Vagina (tissue), 2 donors: Measurements from ENCODE around the gene HAGHL. TPM values are rescaled to one million over a fixed set of nuclear protein-coding genes. Genes with fewer than 3 reads are reported as not detected.
"Not testable (repeated sequence)": the region's sequence is repeated elsewhere in the genome, so short reads cannot be mapped to it uniquely, and the experiment has no call there.

ENCODE experiments used
- DNase-seq, 2 donors: peaks; one replicate each; pipeline ENCODE4 v3.0.0-alpha.2; 2017; ENCODE audit errors: extremely low spot score in 2 of 2
- H3K27ac ChIP-seq: fragments of 200-600 bp; sonication (generic); one replicate; pipeline ENCODE4 v1.5.1; 2019
- H3K27me3 ChIP-seq: fragments of 200-600 bp; sonication (generic); one replicate; pipeline ENCODE4 v1.5.1; 2019
- H3K36me3 ChIP-seq, 2 donors: fragments of 200-600 bp; sonication (generic); one replicate each; pipeline ENCODE4 v1.5.1; 2017 to 2019
- H3K4me1 ChIP-seq: fragments of 200-600 bp; sonication (generic); one replicate; pipeline ENCODE4 v1.5.1; 2019
- H3K4me3 ChIP-seq, 2 donors: fragments of 200-600 bp; sonication (generic); 1 replicate in 1 of 2; 2 replicates in 1 of 2; pipeline ENCODE4 v1.5.1; 2016 to 2019
- H3K9me3 ChIP-seq: fragments of 200-600 bp; sonication (generic); one replicate; pipeline ENCODE4 v1.5.1; 2019
- POLR2A ChIP-seq, 2 donors: fragments of 450-650 bp; IDR thresholded peaks; one replicate each; pipeline ENCODE4 v1.6.1; 2017; ENCODE audit warnings: antibody characterized with exemption in 2 of 2, mild to moderate bottlenecking in 2 of 2, moderate library complexity in 2 of 2
- POLR2AphosphoS5 ChIP-seq, 2 donors: sonication (generic); formaldehyde crosslinking; IDR thresholded peaks; one replicate each; pipeline ENCODE4 v1.9.0; 2017; ENCODE audit warnings: antibody characterized with exemption in 2 of 2, mild to moderate bottlenecking in 2 of 2, low read depth in 1 of 2; ENCODE audit not compliant: insufficient read depth in 1 of 2
- intact Hi-C: fragments of 100-400 bp; cut with DNase I; formaldehyde crosslinking; loops from one replicate; pipeline ENCODE4 v1.15.1; 2023
- total RNA-seq: library from RNA; depleted of rRNA; stranded (reverse); fragments of >200 nt; gene quantifications from one replicate; pipeline ENCODE4 v1.2.3, GENCODE V29; 2016
- TF ChIP-seq, protein P1 (sequence below), 3 experiments: fragments of 450-650 bp in 2 of 3; fragments of 200-600 bp in 1 of 3; sonication (generic) in 1 of 3; IDR thresholded peaks; one replicate each; pipeline ENCODE4 v1.5.1; 2017 to 2019; ENCODE audit warnings: antibody characterized with exemption in 3 of 3, mild to moderate bottlenecking in 2 of 3, moderate library complexity in 2 of 3

Gene HAGHL
- total RNA-seq, 1 donor from 2014 or later = 5.2 TPM

DNA sequence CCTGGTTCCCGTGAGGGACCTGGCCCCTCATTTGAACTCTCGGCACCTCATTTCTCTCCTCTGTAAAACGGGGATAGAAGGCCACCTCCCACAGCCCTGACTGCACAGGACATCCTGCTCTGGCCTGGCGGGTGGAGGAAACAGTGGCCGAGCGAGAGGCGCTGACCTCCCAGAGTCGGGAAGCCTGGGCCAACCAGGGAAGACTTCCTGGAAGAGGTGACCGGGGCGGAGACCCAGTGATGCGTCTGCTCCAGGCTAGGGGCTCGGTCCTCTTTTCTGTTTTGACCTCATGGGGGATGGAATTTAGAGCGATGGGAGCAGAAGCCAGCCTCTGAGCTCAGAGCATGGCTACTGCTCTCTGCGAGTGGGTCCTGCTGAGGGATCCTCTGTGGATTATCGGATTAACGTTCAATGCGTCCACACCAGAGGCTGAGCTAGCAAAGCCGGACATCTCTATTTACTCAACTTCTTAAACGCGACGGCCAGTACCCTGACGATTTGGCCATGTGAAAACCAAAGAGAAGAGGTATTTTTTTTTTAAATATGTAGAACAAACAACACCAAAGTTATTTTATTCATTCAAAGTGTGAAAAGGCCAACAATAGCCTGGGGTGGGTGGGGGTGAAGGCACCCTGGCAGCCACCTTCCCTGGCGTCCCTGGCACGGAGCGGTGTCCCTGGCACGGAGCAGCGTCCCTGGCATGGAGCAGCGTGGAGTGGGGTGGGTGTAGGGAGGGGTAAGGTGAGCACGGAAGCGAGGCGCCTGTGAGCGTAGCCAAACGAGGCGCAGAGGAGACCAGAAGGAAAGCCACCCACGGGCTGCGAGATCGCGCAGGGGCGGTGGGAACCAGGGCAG lies 24.5 kb downstream of the HAGHL start:
- TF ChIP-seq POLR2AphosphoS5 (IDR thresholded peaks at IDR 0.05; ENCODE audit: insufficient read depth in 1 of 2, low read depth in 1 of 2) (no peak), POLR2A (IDR thresholded peaks at IDR 0.05) (no peak)
- TF ChIP-seq, protein P1, sequence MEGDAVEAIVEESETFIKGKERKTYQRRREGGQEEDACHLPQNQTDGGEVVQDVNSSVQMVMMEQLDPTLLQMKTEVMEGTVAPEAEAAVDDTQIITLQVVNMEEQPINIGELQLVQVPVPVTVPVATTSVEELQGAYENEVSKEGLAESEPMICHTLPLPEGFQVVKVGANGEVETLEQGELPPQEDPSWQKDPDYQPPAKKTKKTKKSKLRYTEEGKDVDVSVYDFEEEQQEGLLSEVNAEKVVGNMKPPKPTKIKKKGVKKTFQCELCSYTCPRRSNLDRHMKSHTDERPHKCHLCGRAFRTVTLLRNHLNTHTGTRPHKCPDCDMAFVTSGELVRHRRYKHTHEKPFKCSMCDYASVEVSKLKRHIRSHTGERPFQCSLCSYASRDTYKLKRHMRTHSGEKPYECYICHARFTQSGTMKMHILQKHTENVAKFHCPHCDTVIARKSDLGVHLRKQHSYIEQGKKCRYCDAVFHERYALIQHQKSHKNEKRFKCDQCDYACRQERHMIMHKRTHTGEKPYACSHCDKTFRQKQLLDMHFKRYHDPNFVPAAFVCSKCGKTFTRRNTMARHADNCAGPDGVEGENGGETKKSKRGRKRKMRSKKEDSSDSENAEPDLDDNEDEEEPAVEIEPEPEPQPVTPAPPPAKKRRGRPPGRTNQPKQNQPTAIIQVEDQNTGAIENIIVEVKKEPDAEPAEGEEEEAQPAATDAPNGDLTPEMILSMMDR (IDR thresholded peaks at IDR 0.05) = no peak
- H3K27me3 ChIP-seq = no peaks in the 10 kb centered on the region
- H3K4me3 ChIP-seq = no peak overlapping the region
- H3K27ac ChIP-seq = no peak overlapping the region
- no peaks in the 10 kb centered on the region for H3K4me1 ChIP-seq
- no peak for DNase-seq
- H3K36me3 ChIP-seq = no peaks in the 10 kb centered on the region
- H3K9me3 ChIP-seq = no peaks in the 10 kb centered on the region
- intact Hi-C loops = no loop called here

DNA sequence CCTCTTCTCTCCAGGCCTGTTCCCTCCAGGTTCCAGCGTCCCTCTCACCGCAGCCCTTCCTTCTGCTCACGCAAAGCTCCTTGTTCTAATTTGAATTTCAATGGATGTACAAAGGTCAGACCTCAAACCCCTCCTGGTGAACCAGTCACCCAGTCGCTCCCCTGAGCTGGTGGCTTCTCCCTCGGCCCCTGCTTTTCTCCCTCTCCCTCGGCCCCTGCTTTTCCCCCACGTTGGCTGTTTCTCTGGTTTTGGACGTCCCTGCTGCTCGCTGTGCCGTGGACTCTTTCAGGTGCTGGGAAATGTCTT lies 25.1 kb downstream of the HAGHL start:
- H3K27ac ChIP-seq = no peak overlapping the region
- H3K9me3 ChIP-seq = no peaks in the 10 kb centered on the region
- no peaks in the 10 kb centered on the region for H3K27me3 ChIP-seq
- intact Hi-C loops = no loop called here
- no peaks in the 10 kb centered on the region for H3K4me1 ChIP-seq
- no peak overlapping the region for H3K4me3 ChIP-seq
- DNase-seq = no peak
- no peaks in the 10 kb centered on the region for H3K36me3 ChIP-seq
- TF ChIP-seq POLR2AphosphoS5 (IDR thresholded peaks at IDR 0.05; ENCODE audit: insufficient read depth in 1 of 2, low read depth in 1 of 2) (no peak), POLR2A (IDR thresholded peaks at IDR 0.05) (no peak)
- TF ChIP-seq, protein P1 (IDR thresholded peaks at IDR 0.05) = no peak

DNA sequence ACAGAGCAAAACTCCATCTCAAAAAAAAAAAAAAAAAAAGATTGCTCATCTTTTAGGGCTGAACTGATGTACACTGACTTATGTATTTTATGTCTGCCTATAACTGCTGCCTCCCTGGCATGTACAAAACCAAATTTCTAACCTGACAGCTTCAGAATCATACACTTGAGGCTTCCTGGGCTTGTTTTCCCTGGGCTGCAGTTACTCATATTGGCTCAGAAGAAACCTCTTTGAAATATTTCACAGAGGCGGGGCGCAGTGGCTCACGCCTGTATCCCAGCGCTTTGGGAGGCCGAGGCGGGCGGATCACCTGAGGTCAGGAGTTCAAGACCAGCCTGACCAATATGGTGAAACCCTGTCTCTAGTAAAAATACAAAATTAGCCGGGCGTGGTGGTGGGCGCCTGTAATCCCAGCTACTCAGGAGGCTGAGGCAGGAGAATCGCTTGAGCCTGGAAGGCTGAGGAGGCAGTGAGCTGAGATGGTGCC lies 27.3 kb downstream of the HAGHL start:
- intact Hi-C loops, H3K9me3 ChIP-seq, H3K27me3 ChIP-seq, H3K4me3 ChIP-seq, H3K36me3 ChIP-seq, H3K27ac ChIP-seq, H3K4me1 ChIP-seq, DNase-seq: not testable (repeated sequence)

DNA sequence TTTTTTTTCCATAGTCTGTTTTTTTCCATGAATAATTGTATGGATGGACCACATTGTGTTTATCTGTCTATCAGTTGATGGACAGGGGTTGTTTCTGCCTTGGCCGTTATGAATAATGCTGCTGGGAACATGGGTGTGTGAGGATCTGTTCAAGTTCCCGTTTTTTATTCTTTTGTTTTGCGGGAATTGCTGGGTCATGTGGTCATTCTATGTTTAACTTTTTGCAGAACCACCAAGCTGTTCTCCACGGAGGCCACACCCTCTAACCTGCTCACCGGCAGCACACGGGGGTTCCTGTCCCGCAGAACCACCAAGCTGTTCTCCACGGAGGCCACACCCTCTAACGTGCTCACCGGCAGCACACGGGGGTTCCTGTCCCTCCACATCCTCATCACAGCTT lies 27.8 kb downstream of the HAGHL start:
- Histone ChIP-seq H3K4me1 (no peaks in the 10 kb centered on the region), H3K4me3 (no peak overlapping the region), H3K36me3 (no peaks in the 10 kb centered on the region), H3K27ac (no peak overlapping the region), H3K27me3 (no peaks in the 10 kb centered on the region), H3K9me3 (no peaks in the 10 kb centered on the region)
- TF ChIP-seq POLR2AphosphoS5 (IDR thresholded peaks at IDR 0.05; ENCODE audit: insufficient read depth in 1 of 2, low read depth in 1 of 2) (no peak), POLR2A (IDR thresholded peaks at IDR 0.05) (no peak)
- TF ChIP-seq, protein P1 (IDR thresholded peaks at IDR 0.05) = no peak
- intact Hi-C loops = no loop called here
- no peak for DNase-seq

DNA sequence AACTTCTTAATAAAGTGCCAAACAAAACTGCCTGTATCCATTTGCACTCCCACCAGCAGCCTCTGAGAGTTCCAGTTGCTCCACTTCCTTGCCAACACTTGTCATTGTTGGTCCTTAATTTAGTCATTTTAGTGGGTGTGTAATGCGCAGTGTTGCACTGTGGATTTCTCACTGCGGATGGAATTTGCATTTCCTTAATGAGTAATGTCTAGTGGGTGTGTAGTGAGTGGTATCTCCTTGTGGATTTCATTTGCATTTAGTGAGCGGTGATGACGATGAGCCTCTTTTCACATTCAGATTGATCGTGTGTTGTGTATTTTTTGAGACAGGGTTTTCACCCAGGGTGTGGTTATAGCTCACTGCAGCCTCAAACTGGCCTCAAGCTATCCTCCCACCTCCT lies 29.5 kb downstream of the HAGHL start:
- Histone ChIP-seq H3K4me3 (no peak overlapping the region), H3K4me1 (peaks cover 8% of the 10 kb centered on the region), H3K27me3 (no peaks in the 10 kb centered on the region), H3K36me3 (no peaks in the 10 kb centered on the region), H3K9me3 (no peaks in the 10 kb centered on the region), H3K27ac (no peak overlapping the region)
- intact Hi-C loops = no loop called here
- no peak for TF ChIP-seq POLR2AphosphoS5 (IDR thresholded peaks at IDR 0.05; ENCODE audit: insufficient read depth in 1 of 2, low read depth in 1 of 2)
- TF ChIP-seq, protein P1 (IDR thresholded peaks at IDR 0.05) = no peak
- no peak for TF ChIP-seq POLR2A (IDR thresholded peaks at IDR 0.05)
- no peak for DNase-seq
